ENCODE data around the gene LRMDA.
"Not testable (repeated sequence)": the region's sequence is repeated elsewhere in the genome, so short reads cannot be mapped to it uniquely, and the experiment has no call there.

LRMDA gene

GRCh38 chr10:76138906-76139305 is 707.5 kb downstream of the LRMDA start:
- Histone ChIP-seq H3K4me3 (ENCODE audit: low read depth, low read length) (no peak overlapping the region), H3K27me3 (ENCODE audit: control insufficient read depth, insufficient read depth, low read length) (no peaks in the 10 kb centered on the region; the same call in 1 of the 2 replicates), H3K4me1 (ENCODE audit: control insufficient read depth, insufficient read depth, low read length) (no peaks in the 10 kb centered on the region), H3K9ac (ENCODE audit: low read depth, low read length) (no peak overlapping the region), H3K27ac (ENCODE audit: low read depth, low read length) (no peak overlapping the region), H3K36me3 (ENCODE audit: control insufficient read depth, insufficient read depth, low read length) (no peaks in the 10 kb centered on the region), H3K9me3 (ENCODE audit: control insufficient read depth, insufficient read depth, low read length) (no peaks in the 10 kb centered on the region)

- Histone ChIP-seq H3K27ac (ENCODE audit: low read depth, low read length) (no peak overlapping the region), H3K36me3 (ENCODE audit: control insufficient read depth, insufficient read depth, low read length) (no peaks in the 10 kb centered on the region), H3K4me1 (ENCODE audit: control insufficient read depth, insufficient read depth, low read length) (no peaks in the 10 kb centered on the region), H3K9me3 (ENCODE audit: control insufficient read depth, insufficient read depth, low read length) (no peaks in the 10 kb centered on the region), H3K27me3 (ENCODE audit: control insufficient read depth, insufficient read depth, low read length) (no peaks in the 10 kb centered on the region; the same call in 1 of the 2 replicates), H3K9ac (ENCODE audit: low read depth, low read length) (no peak overlapping the region), H3K4me3 (ENCODE audit: low read depth, low read length) (no peak overlapping the region)
Measured at GRCh38 chr10:76139431-76139830, 708.0 kb downstream of the LRMDA start.

DNA sequence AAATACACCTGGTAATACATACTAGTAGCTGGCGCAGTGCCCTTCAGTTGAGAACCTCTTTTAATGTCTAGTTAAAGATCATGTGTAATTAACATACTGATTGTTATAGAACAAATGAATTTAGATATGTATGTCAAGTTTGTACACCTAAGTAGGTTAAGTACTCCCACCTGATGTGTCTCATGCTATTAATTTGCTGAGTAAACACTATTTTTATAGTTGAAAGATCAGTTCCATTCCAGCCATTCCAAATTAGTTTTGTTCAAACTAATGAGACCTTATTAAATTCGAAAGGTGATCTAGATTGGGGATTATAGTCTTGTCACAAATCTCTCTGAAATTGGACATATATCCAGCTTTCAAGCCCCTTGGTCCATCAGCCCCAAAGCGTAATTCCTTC is 710.0 kb downstream of the LRMDA start:
- no peak overlapping the region for H3K4me3 ChIP-seq (ENCODE audit: low read depth, low read length)
- no peaks in the 10 kb centered on the region for H3K36me3 ChIP-seq (ENCODE audit: control insufficient read depth, insufficient read depth, low read length)
- H3K9me3 ChIP-seq (ENCODE audit: control insufficient read depth, insufficient read depth, low read length) = no peaks in the 10 kb centered on the region
- no peak overlapping the region for H3K27ac ChIP-seq (ENCODE audit: low read depth, low read length)
- H3K27me3 ChIP-seq (ENCODE audit: control insufficient read depth, insufficient read depth, low read length) = no peaks in the 10 kb centered on the region; the same call in 1 of the 2 replicates
- H3K9ac ChIP-seq (ENCODE audit: low read depth, low read length) = no peak overlapping the region
- no peaks in the 10 kb centered on the region for H3K4me1 ChIP-seq (ENCODE audit: control insufficient read depth, insufficient read depth, low read length)

DNA sequence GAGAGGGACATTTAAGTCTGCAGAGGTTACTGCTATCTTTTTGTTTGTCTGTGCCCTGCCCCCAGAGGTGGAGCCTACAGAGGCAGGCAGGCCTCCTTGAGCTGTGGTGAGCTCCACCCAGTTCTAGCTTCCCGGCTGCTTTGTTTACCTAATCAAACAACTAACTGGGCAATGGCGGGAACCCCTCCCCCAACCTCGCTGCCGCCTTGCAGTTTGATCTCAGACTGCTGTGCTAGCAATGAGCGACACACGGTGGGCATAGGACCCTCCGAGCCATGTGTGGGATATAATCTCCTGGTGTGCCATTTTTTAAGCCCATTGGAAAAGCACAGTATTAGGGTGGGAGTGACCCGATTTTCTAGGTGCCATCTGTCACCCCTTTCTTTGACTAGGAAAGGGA is 716.8 kb downstream of the LRMDA start:
- Histone ChIP-seq H3K9me3 (ENCODE audit: control insufficient read depth, insufficient read depth, low read length) (peaks cover 27% of the 10 kb centered on the region), H3K4me1 (ENCODE audit: control insufficient read depth, insufficient read depth, low read length) (peaks cover 23% of the 10 kb centered on the region)
- H3K9ac ChIP-seq (ENCODE audit: low read depth, low read length); H3K36me3 ChIP-seq (ENCODE audit: control insufficient read depth, insufficient read depth, low read length); H3K27me3 ChIP-seq (ENCODE audit: control insufficient read depth, insufficient read depth, low read length); H3K4me3 ChIP-seq (ENCODE audit: low read depth, low read length); H3K27ac ChIP-seq (ENCODE audit: low read depth, low read length): not testable (repeated sequence)

GRCh38 chr10:76149182-76149581 is 717.8 kb downstream of the LRMDA start:
- no peaks in the 10 kb centered on the region for H3K36me3 ChIP-seq (ENCODE audit: control insufficient read depth, insufficient read depth, low read length)
- H3K9me3 ChIP-seq (ENCODE audit: control insufficient read depth, insufficient read depth, low read length) = peaks cover 30% of the 10 kb centered on the region
- H3K4me3 ChIP-seq (ENCODE audit: low read depth, low read length) = peak overlapping the region; percentile 24; the same call in 1 of the 2 replicates
- H3K27me3 ChIP-seq (ENCODE audit: control insufficient read depth, insufficient read depth, low read length) = no peaks in the 10 kb centered on the region
- peaks cover 23% of the 10 kb centered on the region for H3K4me1 ChIP-seq (ENCODE audit: control insufficient read depth, insufficient read depth, low read length)
- H3K9ac ChIP-seq (ENCODE audit: low read depth, low read length) = no peak overlapping the region
- peak overlapping the region; percentile 97 for H3K27ac ChIP-seq (ENCODE audit: low read depth, low read length)

- Histone ChIP-seq H3K9me3 (ENCODE audit: control insufficient read depth, insufficient read depth, low read length) (peaks cover 30% of the 10 kb centered on the region), H3K27me3 (ENCODE audit: control insufficient read depth, insufficient read depth, low read length) (no peaks in the 10 kb centered on the region), H3K4me1 (ENCODE audit: control insufficient read depth, insufficient read depth, low read length) (peaks cover 23% of the 10 kb centered on the region), H3K4me3 (ENCODE audit: low read depth, low read length) (peak overlapping the region; percentile 24; the same call in 1 of the 2 replicates), H3K36me3 (ENCODE audit: control insufficient read depth, insufficient read depth, low read length) (no peaks in the 10 kb centered on the region), H3K9ac (ENCODE audit: low read depth, low read length) (0 out of 2 replicates have a peak overlapping the region, but pooled peaks have one; percentile 8), H3K27ac (ENCODE audit: low read depth, low read length) (peak overlapping the region; percentile 97)
Measured at GRCh38 chr10:76149602-76150138, 718.2 kb downstream of the LRMDA start.

- Histone ChIP-seq H3K27ac (ENCODE audit: low read depth, low read length) (peak overlapping the region; percentile 97), H3K9ac (ENCODE audit: low read depth, low read length) (0 out of 2 replicates have a peak overlapping the region, but pooled peaks have one; percentile 8)
Measured at GRCh38 chr10:76150139-76150875, 718.9 kb downstream of the LRMDA start.

DNA sequence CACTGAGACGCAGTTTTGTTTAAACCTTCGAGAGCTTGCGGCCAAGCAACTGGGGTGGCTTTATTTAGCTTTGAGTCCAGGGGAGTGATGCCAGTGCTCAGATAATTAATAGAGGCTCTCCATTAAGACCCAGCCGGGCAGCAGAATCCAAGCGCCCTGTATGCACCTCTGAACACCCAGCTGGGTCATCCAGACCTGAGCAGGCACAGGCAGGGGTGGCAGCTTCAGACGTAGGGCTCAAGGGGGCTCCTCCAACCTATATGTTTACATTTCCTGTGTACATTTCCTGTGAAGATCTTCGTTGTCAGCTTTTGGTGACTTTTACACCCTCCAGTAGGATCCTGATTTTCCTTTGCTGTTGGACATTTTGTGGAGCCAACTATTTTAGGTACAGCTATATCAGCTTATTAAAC is 719.5 kb downstream of the LRMDA start:
- H3K36me3 ChIP-seq (ENCODE audit: control insufficient read depth, insufficient read depth, low read length) = no peaks in the 10 kb centered on the region
- peaks cover 25% of the 10 kb centered on the region for H3K4me1 ChIP-seq (ENCODE audit: control insufficient read depth, insufficient read depth, low read length)
- peak overlapping the region; percentile 97 for H3K27ac ChIP-seq (ENCODE audit: low read depth, low read length)
- H3K4me3 ChIP-seq (ENCODE audit: low read depth, low read length) = no peak overlapping the region
- peaks cover 30% of the 10 kb centered on the region for H3K9me3 ChIP-seq (ENCODE audit: control insufficient read depth, insufficient read depth, low read length)
- no peak overlapping the region for H3K9ac ChIP-seq (ENCODE audit: low read depth, low read length)
- no peaks in the 10 kb centered on the region for H3K27me3 ChIP-seq (ENCODE audit: control insufficient read depth, insufficient read depth, low read length)

More at GRCh38 chr10:76150139-76150875, 718.9 kb downstream of the LRMDA start:
- H3K4me3 ChIP-seq (ENCODE audit: low read depth, low read length) = no peak overlapping the region
- peaks cover 23% of the 10 kb centered on the region for H3K4me1 ChIP-seq (ENCODE audit: control insufficient read depth, insufficient read depth, low read length)
- H3K36me3 ChIP-seq (ENCODE audit: control insufficient read depth, insufficient read depth, low read length) = no peaks in the 10 kb centered on the region
- peaks cover 30% of the 10 kb centered on the region for H3K9me3 ChIP-seq (ENCODE audit: control insufficient read depth, insufficient read depth, low read length)
- H3K27me3 ChIP-seq (ENCODE audit: control insufficient read depth, insufficient read depth, low read length) = no peaks in the 10 kb centered on the region

- no peak overlapping the region for H3K27ac ChIP-seq (ENCODE audit: low read depth, low read length)
- no peaks in the 10 kb centered on the region for H3K27me3 ChIP-seq (ENCODE audit: control insufficient read depth, insufficient read depth, low read length)
- H3K9me3 ChIP-seq (ENCODE audit: control insufficient read depth, insufficient read depth, low read length) = peaks cover 30% of the 10 kb centered on the region
- no peaks in the 10 kb centered on the region for H3K36me3 ChIP-seq (ENCODE audit: control insufficient read depth, insufficient read depth, low read length)
- H3K9ac ChIP-seq (ENCODE audit: low read depth, low read length) = no peak overlapping the region
- no peak overlapping the region for H3K4me3 ChIP-seq (ENCODE audit: low read depth, low read length)
- peaks cover 28% of the 10 kb centered on the region for H3K4me1 ChIP-seq (ENCODE audit: control insufficient read depth, insufficient read depth, low read length)
Measured at GRCh38 chr10:76152186-76152585, 720.8 kb downstream of the LRMDA start.

DNA sequence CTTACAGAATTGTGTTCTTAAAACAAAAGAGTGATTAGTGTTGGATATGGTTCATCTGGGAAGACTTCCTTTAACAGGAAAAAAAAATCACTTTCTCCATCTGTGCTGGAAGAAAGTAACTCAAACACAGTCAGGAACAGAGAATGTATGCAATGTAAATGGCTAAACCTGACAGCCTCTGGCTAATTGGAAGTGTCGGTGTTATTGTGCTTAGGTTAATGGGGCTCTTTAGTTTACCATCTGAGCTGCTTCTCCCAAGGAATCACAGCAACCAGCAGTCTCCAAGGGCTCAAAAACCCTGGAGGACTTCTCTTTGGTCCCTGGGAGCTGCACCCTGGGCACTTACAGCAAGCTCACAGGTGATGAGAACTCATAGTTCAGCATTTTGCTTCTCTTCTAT is 724.5 kb downstream of the LRMDA start:
- Histone ChIP-seq H3K27ac (ENCODE audit: low read depth, low read length) (no peak overlapping the region), H3K4me1 (ENCODE audit: control insufficient read depth, insufficient read depth, low read length) (peaks cover 8% of the 10 kb centered on the region), H3K27me3 (ENCODE audit: control insufficient read depth, insufficient read depth, low read length) (no peaks in the 10 kb centered on the region)

More for the DNA sequence above, 724.5 kb downstream of the LRMDA start:
- Histone ChIP-seq H3K9ac (ENCODE audit: low read depth, low read length) (no peak overlapping the region), H3K9me3 (ENCODE audit: control insufficient read depth, insufficient read depth, low read length) (peaks cover 16% of the 10 kb centered on the region), H3K4me3 (ENCODE audit: low read depth, low read length) (no peak overlapping the region), H3K36me3 (ENCODE audit: control insufficient read depth, insufficient read depth, low read length) (no peaks in the 10 kb centered on the region)

All from HUES48 (cell line).